ENCODE data around the gene TMEM131L.
A peak's percentile ranks its signal among the peaks of the same experiment; 100 is the strongest.
"Not testable (repeated sequence)": the region's sequence is repeated elsewhere in the genome, so short reads cannot be mapped to it uniquely, and the experiment has no call there.

Gene TMEM131L

DNA sequence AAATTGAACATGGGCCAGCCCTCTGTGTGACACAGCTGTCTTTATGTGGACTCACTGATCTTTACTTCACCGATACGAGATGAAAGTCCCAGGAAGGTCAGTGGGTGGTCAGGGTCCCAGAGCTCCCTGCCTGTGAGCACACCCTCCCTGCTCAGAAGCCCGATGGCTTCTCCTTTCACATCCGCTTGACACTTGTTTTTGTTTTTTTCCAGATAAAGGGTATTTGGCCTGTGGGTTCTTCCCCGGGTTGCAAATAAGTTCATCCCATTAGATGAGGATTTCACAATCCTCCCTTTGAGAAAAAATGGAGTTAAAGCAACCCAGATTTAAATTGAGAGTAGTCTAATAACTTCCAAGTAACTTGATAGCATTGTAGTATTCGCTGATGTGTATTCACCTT, 169.7 kb downstream of the TMEM131L start:
- no peak for DNase-seq

DNA sequence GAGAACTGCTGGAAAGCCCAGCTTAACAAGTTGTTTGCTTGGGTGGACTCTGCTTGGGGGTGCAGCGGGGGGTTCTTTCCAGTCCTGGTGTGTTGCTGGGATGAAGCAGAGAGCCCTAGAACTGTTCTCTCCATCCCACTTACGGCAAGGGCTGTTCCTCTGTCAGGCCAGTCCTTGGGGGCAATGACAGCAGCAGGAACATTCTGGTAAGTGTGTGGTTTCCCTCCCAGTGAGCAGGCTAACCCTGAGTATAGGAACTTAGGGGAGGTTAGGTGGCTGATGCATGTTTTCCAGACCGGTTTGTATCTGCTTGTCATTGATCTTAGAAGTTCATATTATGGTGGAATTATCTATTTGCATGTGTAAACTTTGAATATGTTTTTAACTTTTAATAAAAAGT, 171.0 kb downstream of the TMEM131L start:
- DNase-seq: no peak

DNA sequence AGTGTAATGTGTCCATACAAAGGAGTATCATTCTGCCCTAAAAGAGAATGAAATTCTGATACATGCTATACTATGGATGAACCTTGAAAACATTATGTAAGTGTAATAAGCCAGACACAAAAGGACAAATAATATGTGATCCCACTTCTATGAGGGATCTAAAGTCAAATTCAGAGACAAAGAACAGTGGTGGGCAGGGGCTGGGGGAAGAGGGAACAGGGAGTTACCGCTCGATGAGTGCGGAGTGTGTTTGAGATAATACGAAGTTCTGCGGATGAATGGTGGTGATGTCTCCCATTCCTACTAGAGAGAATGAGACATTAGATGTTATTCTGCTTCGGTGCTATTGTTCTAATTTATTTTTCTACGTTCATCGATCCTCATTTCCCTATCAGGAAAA, 171.9 kb downstream of the TMEM131L start:
- no peak for DNase-seq

DNA sequence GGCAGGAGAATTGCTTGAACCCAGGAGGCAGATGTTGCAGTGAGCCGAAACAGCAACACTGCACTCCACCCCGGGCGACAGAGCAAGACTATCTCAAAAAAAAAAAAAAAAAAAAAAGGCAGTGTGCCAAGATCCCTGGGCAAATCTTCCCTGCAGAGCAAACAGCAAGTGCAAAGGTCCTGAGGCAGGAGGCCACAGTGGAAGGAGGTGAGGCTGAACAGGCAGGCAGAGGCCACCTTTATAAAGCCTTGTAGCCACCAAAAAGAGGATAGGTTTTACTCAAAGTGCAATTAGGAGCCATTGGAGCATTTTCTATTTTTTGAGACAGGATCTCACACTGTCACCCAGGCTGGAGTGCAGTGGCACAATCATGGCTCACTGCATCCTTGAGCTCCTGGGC, 172.8 kb downstream of the TMEM131L start:
- DNase-seq: no peak

DNA sequence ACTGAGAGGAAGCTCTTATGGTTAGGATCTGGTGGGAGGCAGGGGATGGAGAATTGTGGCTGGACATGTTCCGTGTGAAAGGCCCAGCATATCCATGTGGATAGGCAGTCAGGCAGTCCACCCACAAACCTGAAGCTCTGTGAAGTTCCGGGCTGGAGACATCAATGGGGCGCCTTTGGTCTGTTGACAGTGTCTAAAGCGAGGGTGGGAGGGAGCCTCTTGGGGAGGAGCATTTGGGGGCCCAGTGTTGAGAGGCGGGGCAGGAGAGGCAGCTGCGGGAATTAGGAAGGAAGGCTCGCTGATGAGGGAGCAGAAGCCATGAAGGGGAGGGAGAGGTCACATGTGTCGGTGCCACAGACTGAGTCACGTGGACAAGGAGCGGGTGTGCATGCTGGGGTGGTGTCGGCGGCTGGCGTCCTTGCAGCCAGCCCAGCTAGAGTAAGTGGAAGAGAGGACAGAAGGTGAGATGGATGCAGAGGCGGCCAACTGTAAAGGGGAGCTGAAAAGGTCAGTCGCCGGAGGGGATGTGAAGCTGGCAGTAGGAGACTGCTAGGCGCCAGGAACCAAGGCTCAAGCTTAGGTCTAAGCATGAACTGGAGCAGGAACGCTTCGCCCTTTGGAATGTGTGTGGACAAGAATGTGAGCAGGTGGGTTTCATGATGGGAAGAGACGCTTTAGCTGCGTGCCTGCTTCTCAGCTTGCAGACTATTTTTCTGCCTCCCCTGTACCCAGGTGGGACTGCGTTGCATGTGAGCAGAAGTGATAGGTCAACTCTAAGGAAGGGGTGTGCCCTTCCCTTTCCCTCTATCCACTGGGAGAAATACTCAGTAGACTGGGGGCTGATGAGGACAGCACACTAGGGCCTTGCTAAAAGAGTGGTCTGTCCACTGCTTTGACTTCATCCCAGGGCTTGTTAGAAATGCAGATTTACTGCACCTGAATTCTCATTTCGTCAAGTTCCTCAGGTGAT, 174.0 kb downstream of the TMEM131L start:
- DNase-seq: no peak

DNA sequence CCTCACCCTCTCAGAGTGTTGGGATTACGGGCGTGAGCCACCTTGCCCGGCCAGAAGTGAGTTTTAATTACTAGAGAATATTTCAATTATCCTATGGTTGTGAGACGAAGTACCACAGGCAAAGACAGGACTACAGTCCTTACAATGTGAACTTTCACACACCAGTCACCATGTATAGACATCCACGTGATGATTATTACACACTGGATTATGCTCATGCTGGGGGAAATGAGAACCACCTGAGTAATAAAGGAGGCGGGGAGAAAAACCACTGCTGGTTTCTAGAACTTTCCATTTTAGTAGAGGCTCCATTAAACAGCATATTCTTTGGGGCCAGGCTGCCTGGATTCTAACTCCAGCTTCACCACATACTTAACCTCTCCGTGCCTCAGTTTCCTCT, 175.4 kb downstream of the TMEM131L start:
- DNase-seq: no peak

DNA sequence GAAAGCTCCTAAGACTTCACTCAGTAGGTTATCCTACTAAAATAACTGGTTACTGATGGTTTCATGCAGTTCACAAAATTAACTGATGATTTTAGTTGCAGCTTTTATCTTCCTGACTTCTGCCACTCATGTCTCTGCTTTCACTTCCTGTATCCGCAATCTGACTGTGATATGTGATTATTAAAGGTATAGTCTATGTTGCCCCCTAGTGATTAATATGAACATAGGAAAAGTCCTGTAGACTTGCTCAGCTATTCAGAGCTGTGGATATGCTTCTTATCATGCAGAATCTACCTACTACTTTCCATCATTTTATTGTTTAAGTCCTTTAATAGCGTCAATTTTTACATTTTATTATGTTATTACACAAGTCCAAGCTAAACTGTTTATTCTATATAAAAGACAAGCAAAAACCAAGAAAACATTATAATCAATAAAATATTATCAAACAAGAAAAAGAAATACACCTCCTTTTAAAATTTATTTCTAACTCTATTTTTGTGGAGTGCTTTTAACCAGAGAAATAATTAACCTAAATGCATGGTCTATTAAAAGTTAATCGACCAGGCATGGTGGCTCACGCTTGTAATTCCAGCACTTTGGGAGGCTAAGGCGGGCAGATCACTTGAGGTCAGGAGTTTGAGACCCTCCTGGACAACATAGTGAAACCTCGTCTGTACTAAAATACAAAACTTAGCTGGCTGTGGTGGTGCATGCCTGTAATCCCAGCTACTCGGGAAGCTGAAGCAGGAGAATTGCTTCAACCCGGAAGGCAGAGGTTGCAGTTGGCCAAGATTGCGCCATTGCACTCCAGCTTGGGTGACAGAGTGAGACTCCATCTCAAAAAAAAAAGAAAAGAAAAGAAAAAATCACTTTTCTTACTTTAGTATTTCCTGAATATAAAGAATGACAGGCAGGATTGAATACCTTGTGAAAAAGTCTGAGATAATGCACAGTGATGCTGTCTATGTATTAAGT, 177.5 kb downstream of the TMEM131L start:
- peak; percentile 64 for DNase-seq

DNA sequence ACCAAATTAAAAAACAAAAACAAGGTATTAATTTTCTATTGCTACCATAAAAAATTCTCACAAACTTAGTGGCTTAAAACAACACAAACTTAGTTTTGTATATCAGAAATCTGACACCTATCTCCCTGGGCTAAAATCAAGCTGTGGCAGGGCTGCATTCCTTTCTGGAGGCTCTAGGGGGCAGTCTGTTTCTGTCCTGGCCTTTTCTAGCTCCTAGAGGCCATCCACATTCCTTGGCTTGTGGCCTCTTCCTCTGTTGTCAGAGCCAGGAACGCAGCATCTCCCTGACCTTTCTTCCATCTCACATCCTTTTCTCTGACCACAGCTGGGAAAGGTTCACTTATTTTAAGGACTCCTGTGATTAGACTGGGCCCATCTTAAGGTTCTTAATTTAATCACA, 179.0 kb downstream of the TMEM131L start:
- peak; percentile 41 for DNase-seq

DNA sequence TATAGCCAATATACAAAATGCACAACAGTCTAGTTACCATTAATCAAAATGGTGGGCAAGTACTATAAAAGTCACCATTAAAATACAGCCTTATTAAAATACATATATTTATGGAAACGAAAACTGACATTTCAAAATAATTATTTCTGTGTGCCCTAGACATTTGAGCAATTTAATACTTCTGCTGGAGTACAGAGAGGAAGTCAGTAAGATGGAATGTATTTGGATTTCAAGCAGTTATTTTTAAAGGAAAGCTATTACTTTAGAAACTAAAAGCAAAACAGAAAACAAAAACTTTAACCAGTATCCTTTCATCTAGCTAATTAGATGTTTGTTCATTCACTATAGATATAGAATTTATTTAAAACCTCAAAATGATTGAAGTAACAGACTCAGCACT, 180.1 kb downstream of the TMEM131L start:
- no peak for DNase-seq

DNA sequence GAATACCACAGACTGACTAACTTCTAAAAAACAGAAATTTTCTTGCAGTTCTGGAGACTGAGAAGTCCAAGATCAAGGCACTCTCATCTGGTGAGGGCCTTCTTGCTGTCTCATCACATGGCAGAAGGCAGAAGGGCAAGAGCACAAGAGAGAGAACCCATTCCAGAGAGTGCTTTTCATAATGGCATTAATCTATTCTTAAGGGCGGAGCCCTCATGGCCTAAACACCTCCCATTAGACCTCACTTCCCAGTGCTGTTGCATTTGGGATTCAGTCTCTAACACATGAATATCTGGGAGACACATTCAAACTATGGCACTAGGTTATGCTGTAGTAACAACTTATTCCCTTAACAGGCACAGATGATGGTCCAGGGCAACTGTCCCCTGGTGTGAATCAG, 180.8 kb downstream of the TMEM131L start:
- no peak for DNase-seq

DNA sequence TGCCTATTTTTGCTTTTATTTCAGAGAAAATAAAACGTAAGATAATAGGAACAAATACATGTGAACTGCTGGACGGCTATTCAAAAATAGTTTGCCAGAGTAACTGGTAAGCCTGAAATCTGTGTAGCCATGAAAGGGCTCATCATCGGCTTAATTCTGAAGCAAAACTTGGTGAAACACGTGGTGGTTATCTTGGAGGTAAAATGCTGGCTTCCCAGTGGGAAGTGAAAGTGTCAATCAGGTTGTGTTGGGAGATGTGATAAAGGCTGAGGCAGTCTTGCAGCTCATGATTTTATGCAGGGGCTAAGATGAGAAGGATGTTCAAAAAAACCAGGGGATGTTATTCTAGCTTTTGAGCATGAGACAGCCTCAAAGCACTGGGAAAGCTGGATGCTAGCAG, 181.8 kb downstream of the TMEM131L start:
- DNase-seq: no peak

DNA sequence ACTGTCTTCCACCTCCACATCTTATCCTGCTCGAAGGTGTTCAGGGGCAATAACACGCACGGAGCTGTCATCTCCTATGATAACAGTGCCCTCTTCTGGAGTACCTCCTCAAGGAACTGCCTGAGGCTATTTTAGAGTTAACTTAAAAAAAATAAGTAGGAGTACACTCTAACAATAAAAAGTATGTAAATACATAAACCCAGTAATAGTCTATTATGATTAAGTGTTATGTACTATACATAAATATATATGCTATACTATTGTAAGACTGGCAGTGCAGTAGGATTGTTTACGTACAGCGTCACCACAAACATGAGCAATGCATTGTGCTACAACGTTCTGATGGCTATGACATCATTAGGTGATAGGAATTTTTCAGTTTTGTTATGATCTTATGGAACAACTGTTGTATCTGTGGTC, 183.4 kb downstream of the TMEM131L start:
- DNase-seq: peak; percentile 52

DNA sequence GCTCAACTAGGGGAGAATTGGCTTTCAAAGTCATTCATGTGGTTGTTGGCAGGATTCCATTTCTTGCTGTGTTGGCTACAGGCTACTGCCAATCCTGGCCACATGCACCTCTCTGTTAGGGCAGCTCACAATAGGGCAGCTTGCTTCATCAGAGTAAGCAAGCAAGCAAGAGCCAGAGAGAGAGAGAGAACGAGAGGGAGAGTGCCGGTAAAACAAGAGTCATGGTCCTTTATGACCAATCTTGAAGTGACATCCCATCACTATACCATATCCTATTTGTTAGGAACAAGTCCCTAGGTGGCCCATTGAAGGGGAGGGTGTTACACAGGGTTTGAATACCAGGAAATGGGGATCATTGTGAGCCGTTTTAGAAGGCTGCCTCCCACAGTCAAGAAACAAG, 185.0 kb downstream of the TMEM131L start:
- DNase-seq: no peak

DNA sequence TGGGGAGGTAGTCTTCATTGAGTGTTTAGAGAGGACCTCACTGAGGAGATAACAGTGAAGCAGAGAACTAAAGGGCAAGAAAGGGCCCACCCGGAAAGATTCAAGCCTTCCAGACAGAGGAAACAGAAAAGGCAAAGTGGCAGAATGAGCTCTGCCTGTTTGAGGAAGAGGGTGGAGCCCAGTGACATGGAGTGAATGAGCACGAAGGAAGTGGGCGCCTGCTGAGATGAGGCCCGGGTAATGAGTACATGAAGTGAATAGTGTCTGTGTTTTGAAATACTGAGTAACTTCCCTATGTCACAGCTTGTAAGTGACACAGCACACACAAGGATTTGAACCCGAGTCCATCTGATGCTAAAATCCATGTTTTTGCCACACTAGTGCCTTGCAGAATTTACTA, 185.4 kb downstream of the TMEM131L start:
- peak; percentile 63 for DNase-seq

DNA sequence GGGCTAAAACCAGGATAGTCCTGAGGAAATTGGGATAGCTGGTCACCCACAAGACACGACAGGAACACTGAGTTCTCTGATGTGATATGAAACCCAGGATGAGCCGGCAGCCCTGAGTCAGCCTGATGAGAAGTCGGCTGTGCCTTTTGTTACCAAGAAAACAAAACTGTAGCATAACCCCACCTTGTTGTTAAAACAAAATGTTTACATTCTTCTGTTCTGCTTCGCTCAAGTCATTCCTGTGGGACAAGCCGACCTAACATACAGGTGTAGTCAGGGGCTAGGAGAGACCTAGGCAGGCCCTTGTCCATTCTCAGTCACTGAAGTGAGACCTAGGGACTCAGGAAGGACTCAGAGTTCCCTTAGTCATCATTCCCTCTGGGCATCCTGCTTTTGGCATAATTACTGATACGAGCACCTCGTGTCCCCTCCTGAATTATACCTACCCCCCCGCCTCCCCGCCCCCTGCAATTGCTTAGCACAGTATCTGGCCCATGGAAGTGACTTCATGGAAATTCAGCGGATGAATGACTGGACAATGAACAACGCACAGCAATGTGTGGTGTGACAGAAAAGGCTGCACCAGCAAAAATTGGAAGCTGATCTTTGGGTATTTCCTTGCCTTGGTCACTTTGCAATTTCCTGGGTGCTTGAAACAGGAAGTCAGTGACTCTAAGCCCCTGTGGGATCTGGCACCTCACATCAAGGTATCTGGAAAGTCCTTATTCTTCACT, 186.1 kb downstream of the TMEM131L start:
- DNase-seq: no peak

DNA sequence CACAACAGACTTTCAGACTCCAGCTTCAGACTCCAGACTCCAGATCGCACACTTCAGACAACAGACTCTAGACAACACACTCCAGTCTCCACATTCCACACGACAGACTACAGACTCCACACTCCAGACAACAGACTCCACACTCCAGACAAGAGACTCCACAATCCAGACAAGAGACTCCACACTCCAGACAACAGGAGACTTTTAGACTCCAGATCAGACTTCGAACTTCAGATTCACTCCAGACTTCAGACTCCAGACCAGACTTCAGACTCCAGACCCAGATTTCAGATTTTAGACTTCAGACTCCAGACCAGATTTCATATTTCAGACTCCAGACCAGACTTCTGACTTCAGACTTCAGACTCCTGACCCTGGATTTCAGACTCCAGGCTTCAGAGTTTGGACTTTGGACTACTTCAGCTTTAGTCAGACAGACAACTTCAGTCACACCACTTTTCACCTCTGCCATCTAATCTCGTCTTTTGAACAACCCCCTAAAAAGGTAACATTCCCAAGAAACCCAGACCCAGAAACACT, 188.9 kb downstream of the TMEM131L start:
- DNase-seq: no peak

DNA sequence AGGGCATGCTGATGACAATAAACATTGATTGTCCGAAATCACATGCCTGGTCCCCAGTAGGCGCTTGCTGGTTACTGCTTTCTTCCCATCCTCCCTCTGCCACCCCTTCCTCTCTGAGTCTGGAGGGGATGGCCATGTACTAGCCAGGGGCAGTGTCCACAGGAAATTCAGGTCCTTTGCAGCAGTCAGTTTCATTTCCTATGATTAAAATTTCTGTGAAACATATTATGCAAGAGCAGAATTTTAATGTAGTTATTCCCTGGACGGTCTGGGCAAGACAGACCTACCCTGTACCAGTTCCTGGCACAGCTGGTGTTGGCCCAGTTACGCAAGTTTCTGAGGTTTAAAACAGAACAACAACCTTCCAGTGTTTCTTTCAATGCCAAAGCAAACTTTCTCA, 189.8 kb downstream of the TMEM131L start:
- no peak for DNase-seq

DNA sequence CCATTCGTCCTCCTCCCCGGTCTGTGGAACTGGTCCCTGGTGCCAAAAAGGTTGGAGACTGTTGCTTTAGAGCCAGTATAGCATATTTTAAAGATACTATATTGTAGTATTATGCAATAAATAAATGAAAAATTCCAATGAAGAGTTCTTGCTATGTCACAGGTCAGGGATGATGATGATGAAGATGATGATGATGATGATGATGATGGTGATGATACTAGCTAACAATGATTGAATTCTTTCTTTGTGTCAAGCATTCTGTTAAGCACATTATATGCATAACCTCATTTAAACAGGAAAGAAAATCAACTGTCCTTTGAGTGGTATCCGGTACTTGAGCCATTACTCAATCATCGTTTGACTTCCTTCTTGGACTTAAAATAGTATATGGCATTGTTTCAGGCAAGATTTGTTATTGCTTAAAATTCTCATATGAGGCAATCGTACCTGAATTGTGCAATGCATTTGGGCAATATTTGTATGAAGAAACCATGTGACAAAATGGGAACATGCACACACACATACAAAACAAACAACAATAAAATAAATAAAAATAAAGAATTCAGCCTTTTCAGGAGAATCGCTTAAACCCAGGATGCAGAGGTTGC, 195.2 kb downstream of the TMEM131L start:
- no peak for DNase-seq

DNA sequence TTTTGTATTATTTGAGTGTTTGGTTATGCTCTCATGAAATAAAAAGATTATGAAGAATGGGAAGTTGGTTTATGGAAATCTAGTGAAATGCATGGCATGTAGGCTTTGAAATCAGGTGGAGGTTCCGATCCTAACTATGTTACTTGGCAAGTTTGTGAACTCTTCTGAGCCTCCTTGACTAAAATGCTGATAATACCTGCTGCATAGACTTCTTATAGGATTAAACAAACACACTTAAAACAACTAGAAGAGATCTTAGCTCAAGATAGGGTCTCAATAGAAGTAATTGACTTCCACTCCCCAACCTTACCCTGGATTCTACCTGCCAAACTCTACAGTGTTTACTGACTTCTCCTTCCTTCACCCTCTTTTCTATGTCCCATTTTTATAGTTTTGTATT, 195.7 kb downstream of the TMEM131L start:
- DNase-seq: no peak

DNA sequence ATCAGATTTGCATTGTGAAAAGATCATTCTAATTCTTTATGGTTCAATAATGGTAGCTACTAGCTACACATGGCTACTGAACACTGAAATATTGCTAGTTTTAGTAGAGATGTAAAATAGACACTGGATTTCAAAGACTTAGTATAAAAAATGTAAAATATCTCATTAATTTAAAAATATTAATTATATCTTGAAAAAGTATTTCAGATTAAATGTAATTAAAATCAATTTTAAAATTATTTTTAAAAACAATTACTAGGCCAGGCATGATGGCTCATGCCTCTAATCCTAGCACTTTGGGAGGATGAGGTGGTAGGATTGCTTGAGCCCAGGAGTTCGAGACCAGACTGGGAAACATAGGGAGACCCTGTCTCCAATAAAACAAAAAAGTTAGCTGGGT, 197.5 kb downstream of the TMEM131L start:
- DNase-seq: no peak

DNA sequence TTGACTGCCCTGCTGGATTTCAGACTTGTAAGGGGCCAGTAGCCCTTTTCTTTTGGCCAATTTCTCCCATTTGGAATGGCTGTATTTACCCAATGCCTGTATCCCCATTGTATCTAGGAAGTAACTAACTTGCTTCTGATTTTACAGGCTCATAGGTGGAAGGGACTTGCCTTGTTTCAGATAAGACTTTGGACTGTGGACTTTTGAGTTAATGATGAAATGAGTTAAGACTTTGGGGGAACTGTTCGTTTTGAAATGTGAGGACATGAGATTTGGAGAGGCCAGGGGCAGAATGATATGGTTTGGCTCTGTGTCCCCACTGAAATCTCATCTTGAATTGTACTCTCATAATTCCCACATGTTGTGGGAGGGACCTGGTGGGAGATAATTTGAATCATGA, 200.3 kb downstream of the TMEM131L start:
- not testable (repeated sequence) for DNase-seq

DNA sequence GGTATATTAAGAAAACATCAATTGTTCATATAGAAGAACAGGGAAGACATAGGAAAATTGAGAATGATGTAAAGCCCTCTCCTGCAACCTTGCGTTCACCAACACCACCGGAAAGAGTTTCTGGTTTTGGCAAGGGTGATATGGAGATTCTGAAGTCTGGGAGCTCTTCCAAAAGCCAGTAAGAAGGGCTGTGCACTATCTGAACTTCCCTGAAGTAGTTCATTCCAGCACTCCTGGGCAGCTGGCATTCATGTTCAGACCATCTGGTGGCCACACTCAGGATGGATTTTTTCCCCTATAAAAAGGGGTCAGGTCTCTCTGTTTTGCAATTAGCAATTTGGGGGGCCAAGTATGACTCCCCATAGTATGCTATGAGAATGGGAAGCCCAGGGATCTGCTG, 202.5 kb downstream of the TMEM131L start:
- no peak for DNase-seq

Data from activated CD4-positive, alpha-beta T cell treated with anti-CD3 and anti-CD28 coated beads, Interleukin-2, Interleukin-6, amounts not matched to agents 100 ng/mL and 50 ng/mL, durations not matched to agents 16 hours and 8 hours (primary cell).